OCI-LY1 (cell line): ENCODE measurements around the gene ITGAV.

ENCODE experiments used
- EZH2 ChIP-seq: fragments of 200-600 bp; sonication (generic), shearing (Covaris generic); IDR thresholded peaks from 2 replicates; pipeline ENCODE4 v1.8.0; 2017; ENCODE audit warnings: borderline replicate concordance, mixed run types, mild to moderate bottlenecking, antibody characterized with exemption, low read length, moderate library complexity, mixed read lengths
- TF ChIP-seq, protein P1 (sequence below): fragments of 200-600 bp; sonication (generic), shearing (Covaris generic); IDR thresholded peaks from 2 replicates; pipeline ENCODE4 v1.5.1; 2017; ENCODE audit warnings: mild to moderate bottlenecking, antibody characterized with exemption, low read length, moderate library complexity, mixed read lengths

DNA sequence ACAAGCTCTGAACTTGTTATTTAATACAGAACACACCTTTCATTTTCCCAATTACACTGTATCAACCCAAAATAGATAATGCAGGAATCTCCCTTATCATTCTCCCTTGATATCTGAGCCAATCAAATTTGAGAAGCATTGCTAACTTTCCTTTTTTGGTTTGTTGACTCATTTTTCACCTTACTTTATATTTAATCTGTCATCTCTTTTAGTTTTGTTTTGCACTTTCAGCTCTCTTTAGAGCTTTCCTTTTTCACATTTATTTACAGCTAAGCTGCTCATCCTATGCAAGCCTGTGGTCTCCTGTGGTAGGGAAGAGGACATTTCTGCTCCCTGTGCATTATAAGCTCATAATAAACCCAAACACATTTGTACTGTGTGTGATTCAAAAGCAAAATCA, 50.1 kb downstream of the ITGAV start:
- TF ChIP-seq, protein P1, sequence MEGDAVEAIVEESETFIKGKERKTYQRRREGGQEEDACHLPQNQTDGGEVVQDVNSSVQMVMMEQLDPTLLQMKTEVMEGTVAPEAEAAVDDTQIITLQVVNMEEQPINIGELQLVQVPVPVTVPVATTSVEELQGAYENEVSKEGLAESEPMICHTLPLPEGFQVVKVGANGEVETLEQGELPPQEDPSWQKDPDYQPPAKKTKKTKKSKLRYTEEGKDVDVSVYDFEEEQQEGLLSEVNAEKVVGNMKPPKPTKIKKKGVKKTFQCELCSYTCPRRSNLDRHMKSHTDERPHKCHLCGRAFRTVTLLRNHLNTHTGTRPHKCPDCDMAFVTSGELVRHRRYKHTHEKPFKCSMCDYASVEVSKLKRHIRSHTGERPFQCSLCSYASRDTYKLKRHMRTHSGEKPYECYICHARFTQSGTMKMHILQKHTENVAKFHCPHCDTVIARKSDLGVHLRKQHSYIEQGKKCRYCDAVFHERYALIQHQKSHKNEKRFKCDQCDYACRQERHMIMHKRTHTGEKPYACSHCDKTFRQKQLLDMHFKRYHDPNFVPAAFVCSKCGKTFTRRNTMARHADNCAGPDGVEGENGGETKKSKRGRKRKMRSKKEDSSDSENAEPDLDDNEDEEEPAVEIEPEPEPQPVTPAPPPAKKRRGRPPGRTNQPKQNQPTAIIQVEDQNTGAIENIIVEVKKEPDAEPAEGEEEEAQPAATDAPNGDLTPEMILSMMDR: no peak
- no peak for TF ChIP-seq EZH2
